Measurements from ENCODE around the gene IFT172. TPM values are rescaled to one million over a fixed set of nuclear protein-coding genes. Genes with fewer than 3 reads are reported as not detected.

IFT172 gene
- total and polyA plus RNA-seq, 2 donors (not counting 3 experiments of a cell fraction or from before 2014, with no cell fraction given) = 29.4 to 34.1 TPM

DNA sequence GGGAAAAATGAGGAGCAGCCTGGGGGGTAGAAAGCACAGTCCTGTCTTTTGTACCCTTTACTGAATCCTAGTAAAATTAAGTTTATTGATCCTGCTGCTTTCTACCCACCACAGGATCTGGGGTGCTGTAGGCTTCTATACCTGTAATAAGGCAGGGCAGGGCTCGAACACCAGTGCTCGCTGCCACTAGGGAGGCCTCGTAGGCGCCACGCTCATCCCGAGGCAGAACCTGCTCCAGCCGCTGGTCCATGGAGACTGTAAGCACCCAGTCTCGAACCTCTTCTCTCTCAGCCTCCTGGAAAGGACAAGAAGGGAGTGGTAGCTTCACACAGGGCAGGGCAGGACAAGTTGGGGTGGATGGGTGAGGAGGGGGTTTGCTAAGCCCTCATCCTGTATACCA, 44.4 kb downstream of the IFT172 start:
- dilution Hi-C loops (cut with MboI; ENCODE audit: extremely low pct_ligation_motif_present, low sequenced_read_pairs) = no loop called here
- TF ChIP-seq EZH2 (IDR thresholded peaks at IDR 0.05; ENCODE audit: borderline replicate concordance, low read depth, low read length, severe bottlenecking) (no peak), POLR2A (IDR thresholded peaks at IDR 0.05; ENCODE audit: low read depth, low read length) (no peak)
- DNase-seq (ENCODE audit: low read depth, low spot score) (no peak), FAIRE-seq (no peak)
- Histone ChIP-seq H3K4me3 (replicated peaks in 1 of 3; ENCODE audit: insufficient read depth in 1 of 3, low read depth in 1 of 3, low read length in 3 of 3) (no peak overlapping the region), H4K20me1 (replicated peaks; ENCODE audit: control insufficient read depth, extremely low read depth, insufficient read depth, low read length) (no peaks in the 10 kb centered on the region), H3K4me2 (ENCODE audit: insufficient read depth, low read length) (no peak overlapping the region), H3K9me3 (replicated peaks; ENCODE audit: control insufficient read depth, insufficient read depth, low read length) (no peaks in the 10 kb centered on the region), H3K9me1 (replicated peaks; ENCODE audit: control insufficient read depth, extremely low read depth, insufficient read depth, low read length) (no peaks in the 10 kb centered on the region), H3K27ac (ENCODE audit: insufficient read depth, low read depth, low read length) (no peak overlapping the region), H3K79me2 (ENCODE audit: control insufficient read depth, insufficient read depth, low read length) (no peaks in the 10 kb centered on the region), H3K9ac (replicated peaks; ENCODE audit: extremely low read depth, insufficient read depth, low read length) (no peak overlapping the region), H3K27me3 (ENCODE audit: control insufficient read depth in 2 of 2, insufficient read depth in 2 of 2, low read length in 2 of 2) (no peaks in the 10 kb centered on the region), H3K36me3 (ENCODE audit: control insufficient read depth in 2 of 2, extremely low read depth in 1 of 2, insufficient read depth in 2 of 2, low read length in 2 of 2) (peaks cover 18 to 47% of the 10 kb centered on the region in 2 experiments), H3K4me1 (ENCODE audit: control insufficient read depth, extremely low read depth, insufficient read depth, low read length) (no peaks in the 10 kb centered on the region), H2AFZ (ENCODE audit: low read depth, low read length) (no peak overlapping the region)
- ChIA-PET CTCF (interaction anchor here (1.6 kb wide), 1 partner anchor 15 kb away, joined by 3 read pairs; no protein-coding TSS in a partner anchor), POLR2A (no interaction called here)
- intact Hi-C loops (cut with micrococcal nuclease) = no loop called here
- BruUV-seq (replicated peaks) = no TSS peak

DNA sequence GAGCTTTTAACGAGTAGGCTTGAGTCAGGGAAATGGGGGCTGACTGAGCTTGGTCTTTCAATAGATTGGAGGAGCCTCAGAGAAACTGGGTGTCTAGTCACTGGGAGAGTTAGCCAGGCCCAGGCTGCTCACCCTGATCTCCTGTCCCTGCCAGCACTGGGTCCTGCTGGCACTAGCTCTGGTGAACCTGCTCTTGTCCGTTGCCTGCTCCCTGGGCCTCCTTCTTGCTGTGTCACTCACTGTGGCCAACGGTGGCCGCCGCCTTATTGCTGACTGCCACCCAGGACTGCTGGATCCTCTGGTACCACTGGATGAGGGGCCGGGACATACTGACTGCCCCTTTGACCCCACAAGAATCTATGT, 46.6 kb downstream of the IFT172 start:
- no peak for FAIRE-seq
- DNase-seq (ENCODE audit: low read depth, low spot score) = no peak
- no TSS peak for BruUV-seq (replicated peaks)
- H3K9ac ChIP-seq (replicated peaks; ENCODE audit: extremely low read depth, insufficient read depth, low read length) = no peak overlapping the region
- intact Hi-C loops (cut with micrococcal nuclease) (no loop called here), dilution Hi-C loops (cut with MboI; ENCODE audit: extremely low pct_ligation_motif_present, low sequenced_read_pairs) (no loop called here)
- H3K79me2 ChIP-seq (ENCODE audit: control insufficient read depth, insufficient read depth, low read length) = no peaks in the 10 kb centered on the region
- H3K4me3 ChIP-seq (replicated peaks in 1 of 3; ENCODE audit: insufficient read depth in 1 of 3, low read depth in 1 of 3, low read length in 3 of 3) = no peak overlapping the region
- H3K27me3 ChIP-seq (ENCODE audit: control insufficient read depth in 2 of 2, insufficient read depth in 2 of 2, low read length in 2 of 2) = no peaks in the 10 kb centered on the region
- no peaks in the 10 kb centered on the region for H3K4me1 ChIP-seq (ENCODE audit: control insufficient read depth, extremely low read depth, insufficient read depth, low read length)
- H3K4me2 ChIP-seq (ENCODE audit: insufficient read depth, low read length) = no peak overlapping the region
- no peaks in the 10 kb centered on the region for H4K20me1 ChIP-seq (replicated peaks; ENCODE audit: control insufficient read depth, extremely low read depth, insufficient read depth, low read length)
- H3K9me1 ChIP-seq (replicated peaks; ENCODE audit: control insufficient read depth, extremely low read depth, insufficient read depth, low read length) = no peaks in the 10 kb centered on the region
- TF ChIP-seq POLR2AphosphoS5 (IDR thresholded peaks at IDR 0.05; ENCODE audit: insufficient read depth, low read depth, low read length) (no peak), JUN (IDR thresholded peaks at IDR 0.05; ENCODE audit: borderline replicate concordance, insufficient read depth, insufficient read length, low read depth) (no peak), MYC (IDR thresholded peaks at IDR 0.05; ENCODE audit: low read depth, low read length) (no peak), CTCF (IDR thresholded peaks at IDR 0.05; ENCODE audit: extremely low read depth in 1 of 2, insufficient read depth in 1 of 2, low read depth in 1 of 2, low read length in 2 of 2) (no peak), GATA2 (IDR thresholded peaks at IDR 0.05; ENCODE audit: insufficient read depth, insufficient read length, low read depth, low read length) (no peak), FOS (IDR thresholded peaks at IDR 0.05; ENCODE audit: borderline replicate concordance, insufficient read depth, low read length) (no peak), EZH2 (IDR thresholded peaks at IDR 0.05; ENCODE audit: borderline replicate concordance, low read depth, low read length, severe bottlenecking) (no peak), POLR2A (IDR thresholded peaks at IDR 0.05; ENCODE audit: low read depth, low read length) (no peak)
- TF ChIP-seq, protein P1, sequence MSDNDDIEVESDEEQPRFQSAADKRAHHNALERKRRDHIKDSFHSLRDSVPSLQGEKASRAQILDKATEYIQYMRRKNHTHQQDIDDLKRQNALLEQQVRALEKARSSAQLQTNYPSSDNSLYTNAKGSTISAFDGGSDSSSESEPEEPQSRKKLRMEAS (IDR thresholded peaks at IDR 0.05; ENCODE audit: insufficient read depth, insufficient read length) = no peak
- H3K27ac ChIP-seq (ENCODE audit: insufficient read depth, low read depth, low read length) = no peak overlapping the region
- no peaks in the 10 kb centered on the region for H3K9me3 ChIP-seq (replicated peaks; ENCODE audit: control insufficient read depth, insufficient read depth, low read length)
- H3K36me3 ChIP-seq (ENCODE audit: control insufficient read depth in 2 of 2, extremely low read depth in 1 of 2, insufficient read depth in 2 of 2, low read length in 2 of 2) = peaks cover 13 to 43% of the 10 kb centered on the region in 2 experiments
- ChIA-PET POLR2A (no interaction called here), CTCF (interaction anchor here (1.6 kb wide), 1 partner anchor 14 kb away, joined by 5 read pairs; no protein-coding TSS in a partner anchor)
- no peak overlapping the region for H2AFZ ChIP-seq (ENCODE audit: low read depth, low read length)
